COLO829 (cell line): ENCODE data around the gene BFSP2.
A peak's percentile ranks its signal among the peaks of the same experiment; 100 is the strongest.

ENCODE experiments used
- DNase-seq: peaks from one replicate; pipeline ENCODE4 v3.0.0; 2012; ENCODE audit warnings: low spot score

BFSP2 gene

GRCh38 chr3:133400006-133400515 lies at the start of gene BFSP2:
Gene BFSP2, plus strand, starts transcription at chr3:133400056. Its CDS starts 28 bp downstream, at chr3:133400084.
- no peak for DNase-seq

- DNase-seq = no peak
Measured at GRCh38 chr3:133354721-133355120, 45.1 kb upstream of the BFSP2 start.

- DNase-seq = no peak
Measured at GRCh38 chr3:133360476-133360875, 39.4 kb upstream of the BFSP2 start.

GRCh38 chr3:133361011-133361410 lies 38.8 kb upstream of the BFSP2 start:
- DNase-seq = no peak

GRCh38 chr3:133361435-133361834 lies 38.4 kb upstream of the BFSP2 start:
- DNase-seq = no peak

- DNase-seq = no peak
Measured at GRCh38 chr3:133362539-133362938, 37.3 kb upstream of the BFSP2 start.

GRCh38 chr3:133364704-133365103 lies 35.2 kb upstream of the BFSP2 start:
- no peak for DNase-seq

- DNase-seq = no peak
Measured at GRCh38 chr3:133366921-133367320, 32.9 kb upstream of the BFSP2 start.

GRCh38 chr3:133367403-133367802 lies 32.5 kb upstream of the BFSP2 start:
- DNase-seq = no peak

- DNase-seq = no peak
Measured at GRCh38 chr3:133367956-133368355, 31.9 kb upstream of the BFSP2 start.

- DNase-seq = no peak
Measured at GRCh38 chr3:133368371-133369067, 31.3 kb upstream of the BFSP2 start.

- no peak for DNase-seq
Measured at GRCh38 chr3:133369068-133369440, 30.8 kb upstream of the BFSP2 start.

GRCh38 chr3:133371181-133371580 lies 28.7 kb upstream of the BFSP2 start:
- DNase-seq = no peak

GRCh38 chr3:133371676-133372075 lies 28.2 kb upstream of the BFSP2 start:
- DNase-seq = no peak

GRCh38 chr3:133374708-133375402 lies 25.0 kb upstream of the BFSP2 start:
- DNase-seq = peak; percentile 87

- DNase-seq = no peak
Measured at GRCh38 chr3:133375403-133375745, 24.5 kb upstream of the BFSP2 start.

GRCh38 chr3:133376810-133377209 lies 23.0 kb upstream of the BFSP2 start:
- DNase-seq = no peak

- DNase-seq = peak; percentile 64
Measured at GRCh38 chr3:133377396-133377795, 22.5 kb upstream of the BFSP2 start.

- DNase-seq = no peak
Measured at GRCh38 chr3:133379926-133380325, 19.9 kb upstream of the BFSP2 start.

GRCh38 chr3:133380481-133381225 lies 19.2 kb upstream of the BFSP2 start:
- no peak for DNase-seq

- DNase-seq = no peak
Measured at GRCh38 chr3:133381346-133382109, 18.3 kb upstream of the BFSP2 start.

GRCh38 chr3:133383175-133383574 lies 16.7 kb upstream of the BFSP2 start:
- no peak for DNase-seq
